Liver (tissue), 9 donors: ENCODE data around the gene KLHL34. TPM values are rescaled to one million over a fixed set of nuclear protein-coding genes. Genes with fewer than 3 reads are reported as not detected.

Experiments
- DNase-seq: peaks from one replicate; pipeline ENCODE4 v3.0.0-alpha.2; 2017; ENCODE audit warnings: low spot score
- H3K27ac ChIP-seq, 2 donors: one replicate each; pipeline ENCODE4 v1.7.0; 2013; ENCODE audit warnings: inconsistent platforms in 2 of 2, low read length in 2 of 2, control low read depth in 1 of 2, low read depth in 1 of 2, mild to moderate bottlenecking in 1 of 2
- H3K27me3 ChIP-seq, 4 donors: one replicate each; pipeline versions ENCODE4 v1.6.1 to v1.7.0; 2013; ENCODE audit warnings: low read length in 3 of 4, inconsistent platforms in 1 of 4, mild to moderate bottlenecking in 1 of 4, moderate library complexity in 1 of 4; ENCODE audit not compliant: control insufficient read depth in 4 of 4, insufficient read depth in 4 of 4
- H3K36me3 ChIP-seq, 4 donors: one replicate each; pipeline versions ENCODE4 v1.6.1 to v1.7.0; 2013; ENCODE audit warnings: low read length in 3 of 4, mild to moderate bottlenecking in 3 of 4, low read depth in 1 of 4, moderate library complexity in 1 of 4; ENCODE audit not compliant: control insufficient read depth in 4 of 4, insufficient read depth in 3 of 4
- H3K4me1 ChIP-seq, 4 donors: one replicate each; pipeline versions ENCODE4 v1.6.1 to v1.7.0; 2013; ENCODE audit warnings: low read length in 3 of 4, mild to moderate bottlenecking in 3 of 4, moderate library complexity in 1 of 4; ENCODE audit not compliant: control insufficient read depth in 4 of 4, insufficient read depth in 4 of 4
- H3K4me3 ChIP-seq, 3 donors: one replicate each; pipeline versions ENCODE4 v1.6.1 to v1.7.0; 2013; ENCODE audit warnings: low read length in 3 of 3, control low read depth in 1 of 3, low read depth in 1 of 3, mild to moderate bottlenecking in 1 of 3
- H3K9ac ChIP-seq, 2 donors: one replicate each; pipeline ENCODE4 v1.7.0; 2013; ENCODE audit warnings: low read length in 2 of 2, mild to moderate bottlenecking in 2 of 2, moderate library complexity in 2 of 2, control low read depth in 1 of 2, low read depth in 1 of 2
- H3K9me3 ChIP-seq, 4 donors: one replicate each; pipeline versions ENCODE4 v1.6.1 to v1.7.0; 2013; ENCODE audit warnings: low read length in 3 of 4; ENCODE audit not compliant: control insufficient read depth in 4 of 4
- EGR1 ChIP-seq, 2 donors: IDR thresholded peaks; 2 replicates each; pipeline ENCODE4 v1.6.1; 2016 to 2018; ENCODE audit warnings: antibody characterized with exemption in 2 of 2, low read depth in 2 of 2
- FOXA1 ChIP-seq: IDR thresholded peaks from 2 replicates; pipeline ENCODE4 v1.6.1; 2016; ENCODE audit warnings: antibody characterized with exemption
- FOXA2 ChIP-seq: IDR thresholded peaks from 2 replicates; pipeline ENCODE4 v1.6.1; 2016; ENCODE audit warnings: antibody characterized with exemption
- GABPA ChIP-seq, 2 donors: IDR thresholded peaks in 1 of 2; conservative IDR thresholded peaks in 1 of 2; 2 replicates each; pipeline ENCODE4 v1.6.1; 2016; ENCODE audit warnings: antibody characterized with exemption in 2 of 2, mild to moderate bottlenecking in 1 of 2, moderate library complexity in 1 of 2
- HNF4A ChIP-seq, 2 donors: conservative IDR thresholded peaks; 2 replicates each; pipeline ENCODE4 v1.6.1; 2016; ENCODE audit warnings: antibody characterized with exemption in 2 of 2, mild to moderate bottlenecking in 2 of 2
- HNF4G ChIP-seq: IDR thresholded peaks from 2 replicates; pipeline ENCODE4 v1.6.1; 2016; ENCODE audit warnings: antibody characterized with exemption
- JUND ChIP-seq, 2 donors: IDR thresholded peaks; 2 replicates each; pipeline ENCODE4 v1.6.1; 2016; ENCODE audit warnings: antibody characterized with exemption in 2 of 2
- NR2F2 ChIP-seq: IDR thresholded peaks from 2 replicates; pipeline ENCODE4 v1.6.1; 2016; ENCODE audit warnings: antibody characterized with exemption
- RAD21 ChIP-seq, 2 donors: IDR thresholded peaks; 2 replicates each; pipeline ENCODE4 v1.6.1; 2016; ENCODE audit warnings: antibody characterized with exemption in 2 of 2, mild to moderate bottlenecking in 2 of 2
- YY1 ChIP-seq: IDR thresholded peaks from 2 replicates; pipeline ENCODE4 v1.6.1; 2016; ENCODE audit warnings: antibody characterized with exemption, mild to moderate bottlenecking
- WGBS: extraction: QIAGEN DNeasy Blood & Tissue Kit; methylation state at CpG from one replicate; pipeline ENCODE4 v1.1.7; 2013; 5-methylcytosine and 5-hydroxymethylcytosine counted together
- polyA plus RNA-seq, 2 donors: library from polyadenylated mRNA; stranded (reverse) in 1 of 2; unstranded in 1 of 2; fragments of 200-250 nt in 1 of 2; fragments of >200 nt in 1 of 2; fragmentation: Nextera tagmentation in 1 of 2; extraction: Ambion mirVana in 1 of 2; gene quantifications; one replicate each; pipeline versions ENCODE4 v1.2.1 to v1.2.3, GENCODE V29; 2013 to 2015
- total RNA-seq, 2 donors: library from RNA; depleted of rRNA; stranded (reverse); fragments of >200 nt; gene quantifications; one replicate each; pipeline ENCODE4 v1.2.3, GENCODE V29; 2014
- TF ChIP-seq, protein P1 (sequence below): IDR thresholded peaks from 2 replicates; pipeline ENCODE4 v1.6.1; 2016; ENCODE audit warnings: antibody characterized with exemption
- TF ChIP-seq, protein P2 (sequence below): IDR thresholded peaks from 2 replicates; pipeline ENCODE4 v1.6.1; 2016; ENCODE audit warnings: antibody characterized with exemption, mild to moderate bottlenecking
- TF ChIP-seq, protein P3 (sequence below): fragments of 150-350 bp; IDR thresholded peaks from 2 replicates; pipeline ENCODE4 v1.5.1; 2017; ENCODE audit warnings: improper control_type of control experiment, low read depth, low read length; ENCODE audit not compliant: missing input control
- TF ChIP-seq, protein P4 (sequence below): IDR thresholded peaks from 2 replicates; pipeline ENCODE4 v1.6.1; 2016; ENCODE audit warnings: antibody characterized with exemption
- donor health status: healthy.
- donor health status: healthy.
- donor health status: healthy.
- donor health status: healthy.
- donor health status: healthy.

KLHL34 gene
- total and polyA plus RNA-seq, 4 donors, result 0.02 to 0.14 (median 0.04) TPM; not detected in 1

DNA sequence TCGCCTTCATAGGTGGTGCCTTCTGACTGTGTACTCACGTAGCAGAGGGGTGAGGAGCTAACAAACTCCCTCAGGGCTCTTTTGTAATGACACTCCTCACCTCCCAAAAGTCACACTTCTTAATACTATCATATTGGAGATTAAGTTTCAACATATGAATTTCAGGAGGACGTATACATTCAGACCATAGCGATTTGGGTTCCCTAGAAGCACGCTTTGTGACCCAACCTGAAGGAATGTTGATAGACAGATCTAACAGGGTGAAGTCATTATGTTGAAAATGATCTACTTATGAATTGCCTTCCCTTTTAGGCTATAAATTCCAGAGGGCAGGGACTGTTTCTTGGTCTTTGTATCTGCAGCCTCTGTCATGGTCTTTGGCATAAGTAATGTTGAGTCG is 3.2 kb upstream of the KLHL34 start:
- DNase-seq, result no peak
- peaks cover 0 to 2% (median under 1%) of the 10 kb centered on the region in 4 donors for H3K9me3 ChIP-seq

DNA sequence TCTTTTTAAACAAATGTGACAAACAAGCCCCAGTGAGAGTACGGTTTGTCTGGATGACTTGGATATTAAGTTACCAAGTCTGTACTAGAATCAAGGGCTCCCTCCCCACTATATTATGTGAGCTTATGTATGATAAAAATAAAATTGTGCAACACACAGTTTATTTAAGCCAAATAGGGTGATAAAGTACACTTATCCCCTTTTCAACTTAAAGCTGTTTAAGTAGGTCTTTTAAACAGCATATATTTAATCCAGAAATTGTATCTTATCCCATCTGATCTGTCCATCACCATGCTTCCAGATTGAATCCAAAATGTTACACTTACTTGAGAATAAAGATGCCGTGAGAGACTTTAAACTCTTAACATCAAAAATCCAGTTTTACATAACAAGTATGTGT is 2.0 kb upstream of the KLHL34 start:
- H3K27me3 ChIP-seq, result no peaks in the 10 kb centered on the region
- H3K4me1 ChIP-seq, result peaks cover 0 to 4% (median 0%) of the 10 kb centered on the region in 4 donors
- WGBS, result 93% methylated on average over 2 of the region's 2 CpGs
- DNase-seq, result no peak
- no peak for TF ChIP-seq FOXA2
- TF ChIP-seq, protein P1, sequence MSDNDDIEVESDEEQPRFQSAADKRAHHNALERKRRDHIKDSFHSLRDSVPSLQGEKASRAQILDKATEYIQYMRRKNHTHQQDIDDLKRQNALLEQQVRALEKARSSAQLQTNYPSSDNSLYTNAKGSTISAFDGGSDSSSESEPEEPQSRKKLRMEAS, result no peak
- TF ChIP-seq, protein P2, sequence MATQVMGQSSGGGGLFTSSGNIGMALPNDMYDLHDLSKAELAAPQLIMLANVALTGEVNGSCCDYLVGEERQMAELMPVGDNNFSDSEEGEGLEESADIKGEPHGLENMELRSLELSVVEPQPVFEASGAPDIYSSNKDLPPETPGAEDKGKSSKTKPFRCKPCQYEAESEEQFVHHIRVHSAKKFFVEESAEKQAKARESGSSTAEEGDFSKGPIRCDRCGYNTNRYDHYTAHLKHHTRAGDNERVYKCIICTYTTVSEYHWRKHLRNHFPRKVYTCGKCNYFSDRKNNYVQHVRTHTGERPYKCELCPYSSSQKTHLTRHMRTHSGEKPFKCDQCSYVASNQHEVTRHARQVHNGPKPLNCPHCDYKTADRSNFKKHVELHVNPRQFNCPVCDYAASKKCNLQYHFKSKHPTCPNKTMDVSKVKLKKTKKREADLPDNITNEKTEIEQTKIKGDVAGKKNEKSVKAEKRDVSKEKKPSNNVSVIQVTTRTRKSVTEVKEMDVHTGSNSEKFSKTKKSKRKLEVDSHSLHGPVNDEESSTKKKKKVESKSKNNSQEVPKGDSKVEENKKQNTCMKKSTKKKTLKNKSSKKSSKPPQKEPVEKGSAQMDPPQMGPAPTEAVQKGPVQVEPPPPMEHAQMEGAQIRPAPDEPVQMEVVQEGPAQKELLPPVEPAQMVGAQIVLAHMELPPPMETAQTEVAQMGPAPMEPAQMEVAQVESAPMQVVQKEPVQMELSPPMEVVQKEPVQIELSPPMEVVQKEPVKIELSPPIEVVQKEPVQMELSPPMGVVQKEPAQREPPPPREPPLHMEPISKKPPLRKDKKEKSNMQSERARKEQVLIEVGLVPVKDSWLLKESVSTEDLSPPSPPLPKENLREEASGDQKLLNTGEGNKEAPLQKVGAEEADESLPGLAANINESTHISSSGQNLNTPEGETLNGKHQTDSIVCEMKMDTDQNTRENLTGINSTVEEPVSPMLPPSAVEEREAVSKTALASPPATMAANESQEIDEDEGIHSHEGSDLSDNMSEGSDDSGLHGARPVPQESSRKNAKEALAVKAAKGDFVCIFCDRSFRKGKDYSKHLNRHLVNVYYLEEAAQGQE, result no peak
- TF ChIP-seq NR2F2, result no peak
- no peak for TF ChIP-seq HNF4G
- H3K9me3 ChIP-seq, result peaks cover 0 to 2% (median under 1%) of the 10 kb centered on the region in 4 donors
- no peak overlapping the region for H3K4me3 ChIP-seq
- no peak overlapping the region for H3K9ac ChIP-seq
- no peak overlapping the region for H3K27ac ChIP-seq
- H3K36me3 ChIP-seq, result no peaks in the 10 kb centered on the region

More for the DNA sequence above, 3.2 kb upstream of the KLHL34 start:
- Histone ChIP-seq H3K36me3 (no peaks in the 10 kb centered on the region), H3K9ac (no peak overlapping the region), H3K4me1 (peaks cover 0 to 4% (median 0%) of the 10 kb centered on the region in 4 donors), H3K4me3 (no peak overlapping the region), H3K27me3 (no peaks in the 10 kb centered on the region), H3K27ac (no peak overlapping the region)
- TF ChIP-seq YY1 (no peak), RAD21 (IDR thresholded peaks at IDR 0.05) (no peak), HNF4A (conservative IDR thresholded peaks at IDR 0.05) (no peak), JUND (IDR thresholded peaks at IDR 0.05) (no peak), EGR1 (IDR thresholded peaks at IDR 0.05; ENCODE audit: low read depth in 2 of 2) (no peak), FOXA1 (no peak), HNF4G (no peak), GABPA (IDR thresholded peaks at IDR 0.05 in 1 of 2, conservative IDR thresholded peaks at IDR 0.05 in 1 of 2) (no peak), FOXA2 (no peak)
- TF ChIP-seq, protein P3, sequence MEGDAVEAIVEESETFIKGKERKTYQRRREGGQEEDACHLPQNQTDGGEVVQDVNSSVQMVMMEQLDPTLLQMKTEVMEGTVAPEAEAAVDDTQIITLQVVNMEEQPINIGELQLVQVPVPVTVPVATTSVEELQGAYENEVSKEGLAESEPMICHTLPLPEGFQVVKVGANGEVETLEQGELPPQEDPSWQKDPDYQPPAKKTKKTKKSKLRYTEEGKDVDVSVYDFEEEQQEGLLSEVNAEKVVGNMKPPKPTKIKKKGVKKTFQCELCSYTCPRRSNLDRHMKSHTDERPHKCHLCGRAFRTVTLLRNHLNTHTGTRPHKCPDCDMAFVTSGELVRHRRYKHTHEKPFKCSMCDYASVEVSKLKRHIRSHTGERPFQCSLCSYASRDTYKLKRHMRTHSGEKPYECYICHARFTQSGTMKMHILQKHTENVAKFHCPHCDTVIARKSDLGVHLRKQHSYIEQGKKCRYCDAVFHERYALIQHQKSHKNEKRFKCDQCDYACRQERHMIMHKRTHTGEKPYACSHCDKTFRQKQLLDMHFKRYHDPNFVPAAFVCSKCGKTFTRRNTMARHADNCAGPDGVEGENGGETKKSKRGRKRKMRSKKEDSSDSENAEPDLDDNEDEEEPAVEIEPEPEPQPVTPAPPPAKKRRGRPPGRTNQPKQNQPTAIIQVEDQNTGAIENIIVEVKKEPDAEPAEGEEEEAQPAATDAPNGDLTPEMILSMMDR, result no peak
- TF ChIP-seq, protein P4, sequence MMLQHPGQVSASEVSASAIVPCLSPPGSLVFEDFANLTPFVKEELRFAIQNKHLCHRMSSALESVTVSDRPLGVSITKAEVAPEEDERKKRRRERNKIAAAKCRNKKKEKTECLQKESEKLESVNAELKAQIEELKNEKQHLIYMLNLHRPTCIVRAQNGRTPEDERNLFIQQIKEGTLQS, result no peak
- TF ChIP-seq, protein P2, result no peak
- TF ChIP-seq, protein P1, result no peak
- WGBS, result 88% methylated on average over 6 of the region's 6 CpGs
